Activated CD8-positive, alpha-beta T cell treated with anti-CD3 and anti-CD28 coated beads for 36 hours (primary cell): ENCODE data around the gene GNPTG. TPM values are rescaled to one million over a fixed set of nuclear protein-coding genes. Genes with fewer than 3 reads are reported as not detected.

ENCODE experiments used
- ATAC-seq: fragments of 200-7000 bp; cut with Tn5 transposase; one replicate; pipeline ENCODE4 v1.10.0; 2021; ENCODE audit warnings: mild to moderate bottlenecking, moderate library complexity
- CTCF ChIA-PET: fragments of 350-600 bp; sonication (Branson Sonifier 250); formaldehyde crosslinking; loops from one replicate; lab custom pipeline; 2021; ENCODE audit warnings: antibody characterized with exemption; lab: Charles Lee
- POLR2A ChIA-PET: fragments of 350-600 bp; sonication (Branson Sonifier 250); formaldehyde crosslinking; loops from one replicate; lab custom pipeline; 2021; ENCODE audit warnings: antibody characterized with exemption; lab: Charles Lee
- DNase-seq: peaks from one replicate; pipeline ENCODE4 v3.0.0-alpha.2; 2020
- H3K27ac Mint-ChIP-seq: one replicate; pipeline ENCODE4 v1.8.0; 2021; ENCODE audit warnings: mild to moderate bottlenecking, mixed read lengths
- H3K27me3 Mint-ChIP-seq: one replicate; pipeline ENCODE4 v1.8.0; 2021; ENCODE audit warnings: mixed read lengths
- H3K36me3 Mint-ChIP-seq: one replicate; pipeline ENCODE4 v1.8.0; 2021; ENCODE audit warnings: low read depth, mixed read lengths
- H3K4me1 Mint-ChIP-seq: one replicate; pipeline ENCODE4 v1.8.0; 2021; ENCODE audit warnings: low read depth, mixed read lengths
- H3K4me3 Mint-ChIP-seq: one replicate; pipeline ENCODE4 v1.8.0; 2021; ENCODE audit warnings: mild to moderate bottlenecking, moderate library complexity, mixed read lengths
- H3K9me3 Mint-ChIP-seq: one replicate; pipeline ENCODE4 v1.8.0; 2021; ENCODE audit warnings: mixed read lengths
- intact Hi-C: fragments of 100-400 bp; cut with micrococcal nuclease; formaldehyde crosslinking; loops from one replicate; pipeline ENCODE4 v1.10.0; 2022
- total RNA-seq, 2 experiments: library from RNA; stranded (reverse); gene quantifications; one replicate each; pipeline ENCODE4 v1.2.3, GENCODE V29; 2021
- TF ChIP-seq, protein P1 (sequence below): fragments of 200-600 bp; IDR thresholded peaks from one replicate; pipeline ENCODE4 v1.8.0; 2022; ENCODE audit warnings: antibody characterized with exemption, mild to moderate bottlenecking

Gene GNPTG
- total RNA-seq, 2 experiments from 2014 or later, result 17.3 to 19.2 TPM

DNA sequence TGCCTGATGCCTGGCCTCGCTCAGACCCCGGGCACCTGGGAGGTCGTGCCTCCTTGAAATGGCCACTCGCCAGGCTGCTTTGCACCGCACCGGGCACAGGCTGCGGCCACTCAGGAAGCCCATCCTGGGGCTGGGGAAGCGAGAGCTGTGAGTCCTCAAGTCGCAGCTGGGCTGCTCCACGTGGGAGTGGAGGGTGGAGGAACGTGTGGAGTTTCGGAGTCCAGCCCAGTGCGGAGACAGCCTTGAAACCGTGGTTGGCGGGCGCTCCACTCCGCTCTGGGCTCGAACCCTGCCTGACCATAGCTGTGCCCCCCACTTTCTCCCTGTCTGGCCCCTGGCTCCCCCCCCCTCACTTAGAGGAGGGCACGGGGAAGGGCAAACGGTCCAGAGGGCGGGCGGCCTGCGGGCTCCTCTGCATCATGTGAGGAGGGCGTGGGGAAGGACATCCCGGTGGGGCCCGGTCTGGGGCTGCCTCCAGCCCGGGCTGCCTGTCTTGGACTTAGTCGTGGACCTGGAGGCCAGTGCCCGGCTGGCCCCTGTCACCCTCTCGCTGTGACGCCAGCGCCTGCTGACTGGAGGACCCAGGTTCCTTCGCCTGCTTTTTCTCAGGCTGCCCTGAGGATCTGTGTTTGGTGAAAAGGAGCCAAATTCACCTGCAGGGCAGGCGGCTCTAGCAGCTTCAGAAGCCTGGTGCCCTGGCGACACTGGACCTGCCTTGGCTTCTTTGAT lies 39.8 kb upstream of the GNPTG start:
- CTCF ChIA-PET, result interaction anchor here (0.7 to 1.4 kb wide), 3 partner anchors 19 to 51 kb away, joined by 3 to 4 read pairs (median 3); no protein-coding TSS in a partner anchor
- Mint-ChIP-seq H3K36me3 (peaks cover 38% of the 10 kb centered on the region), H3K9me3 (no peaks in the 10 kb centered on the region), H3K27me3 (no peaks in the 10 kb centered on the region), H3K4me1 (peaks cover 26% of the 10 kb centered on the region), H3K4me3 (peak overlapping the region; percentile 100), H3K27ac (peak overlapping the region; percentile 99)
- ATAC-seq (no peak), DNase-seq (no peak)
- TF ChIP-seq, protein P1, sequence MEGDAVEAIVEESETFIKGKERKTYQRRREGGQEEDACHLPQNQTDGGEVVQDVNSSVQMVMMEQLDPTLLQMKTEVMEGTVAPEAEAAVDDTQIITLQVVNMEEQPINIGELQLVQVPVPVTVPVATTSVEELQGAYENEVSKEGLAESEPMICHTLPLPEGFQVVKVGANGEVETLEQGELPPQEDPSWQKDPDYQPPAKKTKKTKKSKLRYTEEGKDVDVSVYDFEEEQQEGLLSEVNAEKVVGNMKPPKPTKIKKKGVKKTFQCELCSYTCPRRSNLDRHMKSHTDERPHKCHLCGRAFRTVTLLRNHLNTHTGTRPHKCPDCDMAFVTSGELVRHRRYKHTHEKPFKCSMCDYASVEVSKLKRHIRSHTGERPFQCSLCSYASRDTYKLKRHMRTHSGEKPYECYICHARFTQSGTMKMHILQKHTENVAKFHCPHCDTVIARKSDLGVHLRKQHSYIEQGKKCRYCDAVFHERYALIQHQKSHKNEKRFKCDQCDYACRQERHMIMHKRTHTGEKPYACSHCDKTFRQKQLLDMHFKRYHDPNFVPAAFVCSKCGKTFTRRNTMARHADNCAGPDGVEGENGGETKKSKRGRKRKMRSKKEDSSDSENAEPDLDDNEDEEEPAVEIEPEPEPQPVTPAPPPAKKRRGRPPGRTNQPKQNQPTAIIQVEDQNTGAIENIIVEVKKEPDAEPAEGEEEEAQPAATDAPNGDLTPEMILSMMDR, result no peak
- POLR2A ChIA-PET, result interaction anchor here (1.2 to 1.3 kb wide), 2 partner anchors 14 to 35 kb away, joined by 3 read pairs; no protein-coding TSS in a partner anchor
- intact Hi-C loops, result no loop called here

GRCh38 chr16:1312467-1312816 lies 39.3 kb upstream of the GNPTG start:
- no peaks in the 10 kb centered on the region for H3K9me3 Mint-ChIP-seq
- DNase-seq (no peak), ATAC-seq (no peak)
- no peak overlapping the region for H3K27ac Mint-ChIP-seq
- ChIA-PET POLR2A (interaction anchor here (1.3 kb wide), 1 partner anchor 14 kb away, joined by 3 read pairs; no protein-coding TSS in a partner anchor), CTCF (interaction anchor here (0.7 to 1.4 kb wide), 3 partner anchors 18 to 51 kb away, joined by 3 to 4 read pairs (median 3); no protein-coding TSS in a partner anchor)
- TF ChIP-seq, protein P1, result no peak
- intact Hi-C loops, result no loop called here
- no peaks in the 10 kb centered on the region for H3K27me3 Mint-ChIP-seq
- peaks cover 41% of the 10 kb centered on the region for H3K36me3 Mint-ChIP-seq
- peak overlapping the region; percentile 100 for H3K4me3 Mint-ChIP-seq
- H3K4me1 Mint-ChIP-seq, result peaks cover 26% of the 10 kb centered on the region

GRCh38 chr16:1312903-1313302 lies 38.8 kb upstream of the GNPTG start:
- TF ChIP-seq, protein P1, result no peak
- ChIA-PET POLR2A (interaction anchor here (1.6 kb wide), 1 partner anchor 13 kb away, joined by 4 read pairs; no protein-coding TSS in a partner anchor), CTCF (interaction anchor here (0.7 to 1.4 kb wide), 3 partner anchors 18 to 50 kb away, joined by 3 to 4 read pairs (median 3); no protein-coding TSS in a partner anchor)
- no peaks in the 10 kb centered on the region for H3K27me3 Mint-ChIP-seq
- H3K4me3 Mint-ChIP-seq, result peak overlapping the region; percentile 29
- no peaks in the 10 kb centered on the region for H3K9me3 Mint-ChIP-seq
- intact Hi-C loops, result no loop called here
- H3K36me3 Mint-ChIP-seq, result peaks cover 45% of the 10 kb centered on the region
- no peak for ATAC-seq
- H3K4me1 Mint-ChIP-seq, result peaks cover 25% of the 10 kb centered on the region
- no peak for DNase-seq
- peak overlapping the region; percentile 57 for H3K27ac Mint-ChIP-seq

DNA sequence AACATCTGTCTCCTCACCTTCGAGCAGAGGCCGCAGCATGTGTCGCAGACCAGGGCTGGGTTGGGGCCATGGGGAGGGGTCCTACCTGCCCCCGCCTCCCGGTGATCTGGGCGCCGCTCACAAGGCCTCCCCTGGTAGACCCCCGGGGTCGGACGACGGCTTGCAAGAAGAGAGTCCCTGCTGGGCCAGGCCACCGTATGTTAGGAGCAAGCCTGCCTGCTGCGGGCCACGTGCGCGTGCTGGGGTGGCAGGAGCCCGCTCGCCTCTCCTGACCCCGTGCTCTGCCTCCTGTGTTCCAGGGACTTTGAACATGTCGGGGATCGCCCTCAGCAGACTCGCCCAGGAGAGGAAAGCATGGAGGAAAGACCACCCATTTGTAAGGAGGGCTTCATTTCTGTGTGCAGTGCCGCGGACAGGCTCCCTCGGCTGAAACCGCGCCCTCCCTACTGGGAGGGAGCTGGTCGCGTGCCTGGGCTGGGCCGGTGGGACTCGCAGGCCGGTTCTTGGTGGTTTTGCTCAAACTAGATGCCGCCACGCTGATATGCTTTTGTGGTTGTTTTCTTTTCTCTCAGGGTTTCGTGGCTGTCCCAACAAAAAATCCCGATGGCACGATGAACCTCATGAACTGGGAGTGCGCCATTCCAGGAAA lies 37.9 kb upstream of the GNPTG start:
- Mint-ChIP-seq H3K27ac (no peak overlapping the region), H3K36me3 (peaks cover 49% of the 10 kb centered on the region), H3K4me1 (peaks cover 20% of the 10 kb centered on the region), H3K4me3 (no peak overlapping the region), H3K27me3 (no peaks in the 10 kb centered on the region), H3K9me3 (no peaks in the 10 kb centered on the region)
- intact Hi-C loops, result no loop called here
- TF ChIP-seq, protein P1, result no peak
- ChIA-PET POLR2A (interaction anchor here (1.1 to 1.6 kb wide), 3 partner anchors 9 to 22 kb away, joined by 4 to 5 read pairs (median 4); no protein-coding TSS in a partner anchor), CTCF (no interaction called here)
- DNase-seq (no peak), ATAC-seq (no peak)
